ENCODE measurements around the gene KCNC1.

GRCh38 chr11:17750013-17750800 lies 15.6 kb downstream of the KCNC1 start:
- no peak for TF ChIP-seq CTCF (IDR thresholded peaks at IDR 0.05)
- no peak for TF ChIP-seq POLR2A (IDR thresholded peaks at IDR 0.05)
